Stomach (tissue), 4 donors: ENCODE results near the gene C5orf24.

Experiments used
- CTCF ChIP-seq, 7 experiments: fragments of 450-650 bp in 4 of 7; fragments of 200-600 bp in 3 of 7; sonication (generic) in 3 of 7; IDR thresholded peaks; one replicate each; pipeline ENCODE4 v1.5.1; 2016 to 2019; ENCODE audit warnings: antibody characterized with exemption in 7 of 7, control low read depth in 2 of 7, mild to moderate bottlenecking in 1 of 7
- EP300 ChIP-seq: sonication (generic); formaldehyde crosslinking; IDR thresholded peaks from one replicate; pipeline ENCODE4 v1.6.1; 2017; ENCODE audit warnings: antibody characterized with exemption
- POLR2AphosphoS5 ChIP-seq, 3 donors: sonication (generic); formaldehyde crosslinking; IDR thresholded peaks; one replicate each; pipeline ENCODE4 v1.6.1; 2016; ENCODE audit warnings: antibody characterized with exemption in 3 of 3

DNA sequence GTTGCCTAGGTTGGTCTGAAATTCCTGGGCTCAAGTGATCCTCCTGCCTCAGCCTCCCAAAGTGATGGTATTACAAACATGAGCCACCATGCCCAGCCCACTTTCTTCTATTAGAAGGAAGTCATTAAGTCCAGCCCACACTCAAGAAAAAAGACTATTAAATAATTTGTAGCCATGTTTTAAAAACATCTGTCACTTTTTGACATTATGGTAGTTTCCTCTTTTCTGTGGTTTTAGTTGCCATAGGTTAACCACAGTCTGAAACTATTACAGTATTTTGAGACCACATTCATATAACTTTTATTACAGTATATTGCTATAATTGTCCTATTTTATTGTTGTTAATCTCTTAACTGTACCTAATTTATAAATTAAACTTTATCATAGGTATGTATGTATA, 31.9 kb upstream of the C5orf24 start:
- TF ChIP-seq CTCF (IDR thresholded peaks at IDR 0.05) (no peak), EP300 (no peak), POLR2AphosphoS5 (IDR thresholded peaks at IDR 0.05) (no peak)
